ENCODE data around the gene TNIK.

The TNIK gene

DNA sequence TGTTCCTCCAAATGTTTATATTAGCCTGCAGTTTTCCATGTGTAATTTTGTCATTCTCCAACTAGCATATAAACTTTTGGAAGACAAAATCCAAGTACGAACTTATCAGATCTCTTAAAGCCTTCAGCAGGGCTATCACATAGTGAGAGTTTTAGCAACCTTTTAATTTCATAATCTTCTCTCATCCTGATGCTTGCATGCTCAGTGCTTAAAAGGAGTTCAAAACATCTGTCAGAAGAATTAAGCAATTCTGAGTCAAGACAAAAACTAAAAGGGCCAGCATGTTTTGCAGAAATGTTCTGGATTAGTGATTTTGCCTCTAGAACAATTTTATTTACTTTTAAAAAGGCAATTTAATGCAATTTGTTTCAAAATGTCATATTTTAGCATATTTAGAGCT is 360.3 kb downstream of the TNIK start:
- no peaks in the 10 kb centered on the region for H3K9me2 ChIP-seq (replicated peaks; ENCODE audit: control insufficient read depth, low read length)
- no peak overlapping the region for H3K4me2 ChIP-seq (ENCODE audit: low read length)
- no peaks in the 10 kb centered on the region for H3K36me3 ChIP-seq (ENCODE audit: control insufficient read depth, low read length)
- no peaks in the 10 kb centered on the region for H3F3A ChIP-seq (ENCODE audit: control insufficient read depth, insufficient read depth)
- TF ChIP-seq, protein P1, sequence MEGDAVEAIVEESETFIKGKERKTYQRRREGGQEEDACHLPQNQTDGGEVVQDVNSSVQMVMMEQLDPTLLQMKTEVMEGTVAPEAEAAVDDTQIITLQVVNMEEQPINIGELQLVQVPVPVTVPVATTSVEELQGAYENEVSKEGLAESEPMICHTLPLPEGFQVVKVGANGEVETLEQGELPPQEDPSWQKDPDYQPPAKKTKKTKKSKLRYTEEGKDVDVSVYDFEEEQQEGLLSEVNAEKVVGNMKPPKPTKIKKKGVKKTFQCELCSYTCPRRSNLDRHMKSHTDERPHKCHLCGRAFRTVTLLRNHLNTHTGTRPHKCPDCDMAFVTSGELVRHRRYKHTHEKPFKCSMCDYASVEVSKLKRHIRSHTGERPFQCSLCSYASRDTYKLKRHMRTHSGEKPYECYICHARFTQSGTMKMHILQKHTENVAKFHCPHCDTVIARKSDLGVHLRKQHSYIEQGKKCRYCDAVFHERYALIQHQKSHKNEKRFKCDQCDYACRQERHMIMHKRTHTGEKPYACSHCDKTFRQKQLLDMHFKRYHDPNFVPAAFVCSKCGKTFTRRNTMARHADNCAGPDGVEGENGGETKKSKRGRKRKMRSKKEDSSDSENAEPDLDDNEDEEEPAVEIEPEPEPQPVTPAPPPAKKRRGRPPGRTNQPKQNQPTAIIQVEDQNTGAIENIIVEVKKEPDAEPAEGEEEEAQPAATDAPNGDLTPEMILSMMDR (IDR thresholded peaks at IDR 0.05; ENCODE audit: low read depth, low read length, poor library complexity, severe bottlenecking), result no peak
- TF ChIP-seq EZH2phosphoT487 (IDR thresholded peaks at IDR 0.05; ENCODE audit: borderline replicate concordance, low read length), result no peak
- no peaks in the 10 kb centered on the region for H3K27me3 ChIP-seq (ENCODE audit: control insufficient read depth, low read length)
- no peaks in the 10 kb centered on the region for H3K4me1 ChIP-seq (ENCODE audit: control insufficient read depth, low read length)
- no peak overlapping the region for H3K27ac ChIP-seq (ENCODE audit: low read depth, low read length)
- no peak overlapping the region for H3K4me3 ChIP-seq (ENCODE audit: low read length)
- no peaks in the 10 kb centered on the region for H3K9me3 ChIP-seq (ENCODE audit: control insufficient read depth, insufficient read depth, low read length)
- H3K79me2 ChIP-seq (ENCODE audit: control insufficient read depth, low read length), result no peaks in the 10 kb centered on the region
- H4K20me1 ChIP-seq (ENCODE audit: control insufficient read depth, insufficient read depth, low read depth, low read length), result no peaks in the 10 kb centered on the region

DNA sequence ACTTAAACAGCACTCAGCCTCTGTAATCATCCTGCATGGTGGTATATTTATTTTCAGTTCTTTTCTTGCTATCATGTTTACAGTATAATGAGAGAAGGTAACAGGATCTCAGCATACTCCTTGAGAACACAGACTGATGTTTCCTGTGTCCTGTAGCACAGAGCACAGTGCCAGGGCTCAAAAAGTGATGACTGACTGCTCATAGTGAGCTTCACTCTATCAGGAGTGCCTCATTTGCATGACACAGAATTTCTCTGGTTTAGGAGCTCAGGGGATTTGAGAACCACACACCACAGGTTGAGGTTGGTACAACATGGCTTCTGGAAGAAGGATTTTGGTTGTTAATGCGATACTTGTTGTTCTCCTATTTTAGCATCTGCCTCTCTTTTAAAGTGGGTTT is 365.1 kb downstream of the TNIK start:
- TF ChIP-seq EZH2phosphoT487 (IDR thresholded peaks at IDR 0.05; ENCODE audit: borderline replicate concordance, low read length), result no peak
- TF ChIP-seq, protein P1 (IDR thresholded peaks at IDR 0.05; ENCODE audit: low read depth, low read length, poor library complexity, severe bottlenecking), result no peak
- Histone ChIP-seq H3F3A (ENCODE audit: control insufficient read depth, insufficient read depth) (no peaks in the 10 kb centered on the region), H3K4me1 (ENCODE audit: control insufficient read depth, low read length) (no peaks in the 10 kb centered on the region), H3K36me3 (ENCODE audit: control insufficient read depth, low read length) (no peaks in the 10 kb centered on the region), H3K79me2 (ENCODE audit: control insufficient read depth, low read length) (no peaks in the 10 kb centered on the region), H4K20me1 (ENCODE audit: control insufficient read depth, insufficient read depth, low read depth, low read length) (no peaks in the 10 kb centered on the region), H3K9me2 (replicated peaks; ENCODE audit: control insufficient read depth, low read length) (no peaks in the 10 kb centered on the region), H3K9me3 (ENCODE audit: control insufficient read depth, insufficient read depth, low read length) (no peaks in the 10 kb centered on the region), H3K27me3 (ENCODE audit: control insufficient read depth, low read length) (no peaks in the 10 kb centered on the region), H3K4me3 (ENCODE audit: low read length) (no peak overlapping the region), H3K4me2 (ENCODE audit: low read length) (no peak overlapping the region), H3K27ac (ENCODE audit: low read depth, low read length) (no peak overlapping the region)

DNA sequence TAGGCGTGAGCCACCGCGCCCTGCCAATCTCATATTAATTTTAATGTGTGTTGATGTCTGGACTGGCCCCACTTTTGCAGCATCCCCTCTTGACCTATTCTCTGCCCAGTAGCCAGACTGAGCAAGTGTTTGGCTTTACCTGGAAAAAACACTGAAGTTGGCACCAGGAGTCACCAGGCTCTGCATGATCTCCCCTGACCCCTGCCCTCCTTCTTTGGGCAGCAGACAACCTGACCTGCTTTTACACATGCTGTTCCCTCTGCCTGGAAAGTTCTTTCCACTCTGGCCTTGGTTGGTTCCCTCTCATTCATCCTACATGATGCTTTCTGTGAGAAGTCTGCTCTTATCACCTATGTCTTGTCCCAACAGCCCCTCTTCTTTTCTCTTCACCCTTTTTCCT is 365.8 kb downstream of the TNIK start:
- no peaks in the 10 kb centered on the region for H3K79me2 ChIP-seq (ENCODE audit: control insufficient read depth, low read length)
- TF ChIP-seq EZH2phosphoT487 (IDR thresholded peaks at IDR 0.05; ENCODE audit: borderline replicate concordance, low read length), result no peak
- TF ChIP-seq, protein P1 (IDR thresholded peaks at IDR 0.05; ENCODE audit: low read depth, low read length, poor library complexity, severe bottlenecking), result no peak
- no peaks in the 10 kb centered on the region for H3K36me3 ChIP-seq (ENCODE audit: control insufficient read depth, low read length)
- no peaks in the 10 kb centered on the region for H3K9me2 ChIP-seq (replicated peaks; ENCODE audit: control insufficient read depth, low read length)
- no peaks in the 10 kb centered on the region for H4K20me1 ChIP-seq (ENCODE audit: control insufficient read depth, insufficient read depth, low read depth, low read length)
- H3K27ac ChIP-seq (ENCODE audit: low read depth, low read length), result no peak overlapping the region
- H3K27me3 ChIP-seq (ENCODE audit: control insufficient read depth, low read length), result no peaks in the 10 kb centered on the region
- no peak overlapping the region for H3K4me2 ChIP-seq (ENCODE audit: low read length)
- H3K4me1 ChIP-seq (ENCODE audit: control insufficient read depth, low read length), result no peaks in the 10 kb centered on the region
- H3F3A ChIP-seq (ENCODE audit: control insufficient read depth, insufficient read depth), result no peaks in the 10 kb centered on the region
- H3K4me3 ChIP-seq (ENCODE audit: low read length), result no peak overlapping the region
- H3K9me3 ChIP-seq (ENCODE audit: control insufficient read depth, insufficient read depth, low read length), result no peaks in the 10 kb centered on the region

DNA sequence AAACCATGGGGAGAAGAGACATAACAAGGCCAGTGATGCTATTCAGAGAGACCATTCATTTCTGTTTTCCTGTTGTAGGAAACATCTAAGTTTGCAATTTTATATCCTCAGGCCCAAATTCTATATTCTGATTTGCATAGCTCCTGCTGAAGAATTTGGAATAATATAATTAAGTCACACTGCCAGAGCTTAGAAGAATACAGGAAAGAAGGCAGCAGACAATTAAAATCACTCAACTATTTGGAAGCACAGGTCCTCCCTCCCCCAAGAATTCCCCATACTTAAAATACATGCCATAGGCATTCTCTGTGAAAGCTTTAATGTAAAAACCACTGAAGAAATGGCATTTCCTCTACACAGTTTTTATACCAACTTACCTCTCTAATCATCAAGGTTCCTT is 366.7 kb downstream of the TNIK start:
- no peaks in the 10 kb centered on the region for H4K20me1 ChIP-seq (ENCODE audit: control insufficient read depth, insufficient read depth, low read depth, low read length)
- H3K79me2 ChIP-seq (ENCODE audit: control insufficient read depth, low read length), result no peaks in the 10 kb centered on the region
- no peaks in the 10 kb centered on the region for H3F3A ChIP-seq (ENCODE audit: control insufficient read depth, insufficient read depth)
- no peak overlapping the region for H3K4me2 ChIP-seq (ENCODE audit: low read length)
- no peak overlapping the region for H3K27ac ChIP-seq (ENCODE audit: low read depth, low read length)
- no peak overlapping the region for H3K4me3 ChIP-seq (ENCODE audit: low read length)
- no peaks in the 10 kb centered on the region for H3K9me2 ChIP-seq (replicated peaks; ENCODE audit: control insufficient read depth, low read length)
- no peaks in the 10 kb centered on the region for H3K4me1 ChIP-seq (ENCODE audit: control insufficient read depth, low read length)
- H3K9me3 ChIP-seq (ENCODE audit: control insufficient read depth, insufficient read depth, low read length), result no peaks in the 10 kb centered on the region
- H3K36me3 ChIP-seq (ENCODE audit: control insufficient read depth, low read length), result no peaks in the 10 kb centered on the region
- TF ChIP-seq, protein P1 (IDR thresholded peaks at IDR 0.05; ENCODE audit: low read depth, low read length, poor library complexity, severe bottlenecking), result no peak
- TF ChIP-seq EZH2phosphoT487 (IDR thresholded peaks at IDR 0.05; ENCODE audit: borderline replicate concordance, low read length), result no peak
- no peaks in the 10 kb centered on the region for H3K27me3 ChIP-seq (ENCODE audit: control insufficient read depth, low read length)

Data from DOHH2 (cell line).